HepG2 (cell line): ENCODE measurements around the gene PAFAH1B1. TPM values are rescaled to one million over a fixed set of nuclear protein-coding genes. Genes with fewer than 3 reads are reported as not detected.
A peak's percentile ranks its signal among the peaks of the same experiment; 100 is the strongest.

Experiments used
- ATAC-seq: fragments of 200-7000 bp; cut with Tn5 transposase; 3 replicates; pipeline ENCODE4 v1.9.1; 2020; ENCODE audit warnings: mild to moderate bottlenecking, moderate library complexity
- BruUV-seq: library from RNA; stranded (reverse); fragments of 400-500 nt; replicated peaks from 2 replicates; lab custom pipeline; 2021; lab: Mats Ljungman, UMichigan
- CTCF ChIA-PET: fragments of 300-600 bp; formaldehyde crosslinking; extraction: SDS; loops from one replicate; lab custom pipeline; 2021; ENCODE audit warnings: low total read pairs, inconsistent platforms, low intra/inter-chr PET ratio; lab: Yijun Ruan, JAX
- POLR2A ChIA-PET: fragments of 350-600 bp; sonication (Branson Sonifier 250); formaldehyde crosslinking; loops from one replicate; lab custom pipeline; 2020; ENCODE audit warnings: antibody characterized with exemption, inconsistent platforms; lab: Yijun Ruan, JAX
- DNase-seq: peaks from one replicate; pipeline ENCODE4 v3.0.0-alpha.2; 2015; ENCODE audit warnings: low spot score
- FAIRE-seq: peaks from 3 replicates; lab custom pipeline; 2011; peaks lifted over from hg19 to GRCh38; lab: Jason Lieb, UNC
- H2AFZ ChIP-seq: one replicate; pipeline ENCODE4 v1.6.1; 2011; ENCODE audit warnings: low read length, inconsistent platforms
- H3K27ac ChIP-seq: fragments of 300-600 bp; 3 replicates; pipeline ENCODE4 v1.8.0; 2011; ENCODE audit warnings: mixed run types, mild to moderate bottlenecking, mixed read lengths, low read length, inconsistent platforms; ENCODE audit not compliant: insufficient read depth; ENCODE audit errors: extremely low read length
- H3K27me3 ChIP-seq, 2 experiments: fragments of 200-600 bp in 1 of 2; 2 replicates in 1 of 2; 3 replicates in 1 of 2; pipeline versions ENCODE4 v1.6.0 to v1.8.0; 2011; ENCODE audit warnings: low read length in 2 of 2, mild to moderate bottlenecking in 2 of 2, moderate library complexity in 2 of 2, inconsistent platforms in 1 of 2; ENCODE audit not compliant: insufficient read depth in 2 of 2, control insufficient read depth in 1 of 2
- H3K36me3 ChIP-seq, 2 experiments: fragments of 200-600 bp in 1 of 2; replicated peaks in 1 of 2; 2 replicates in 1 of 2; 3 replicates in 1 of 2; pipeline versions ENCODE4 v1.5.1 to v1.8.0; 2011; ENCODE audit warnings: low read length in 2 of 2, inconsistent platforms in 1 of 2; ENCODE audit not compliant: insufficient read depth in 2 of 2, control insufficient read depth in 1 of 2
- H3K4me1 ChIP-seq: 2 replicates; pipeline ENCODE4 v1.5.1; 2012; ENCODE audit warnings: low read length, inconsistent platforms; ENCODE audit not compliant: insufficient read depth
- H3K4me2 ChIP-seq: 2 replicates; pipeline ENCODE4 v1.6.0; 2011; ENCODE audit warnings: low read depth, low read length, inconsistent platforms
- H3K4me3 ChIP-seq, 3 experiments: fragments of 200-600 bp in 1 of 3; sonication (generic), shearing (Covaris generic) in 1 of 3; replicated peaks in 1 of 3; 2 replicates each; pipeline ENCODE4 v1.5.1; 2011 to 2016; ENCODE audit warnings: low read length in 3 of 3, inconsistent platforms in 2 of 3, low read depth in 2 of 3, mild to moderate bottlenecking in 2 of 3, control low read depth in 1 of 3, mixed read lengths in 1 of 3; ENCODE audit not compliant: insufficient read depth in 1 of 3
- H3K79me2 ChIP-seq: one replicate; pipeline ENCODE4 v1.6.1; 2011; ENCODE audit warnings: low read length, inconsistent platforms; ENCODE audit not compliant: insufficient read depth
- H3K9ac ChIP-seq: 2 replicates; pipeline ENCODE4 v1.6.0; 2011; ENCODE audit warnings: mild to moderate bottlenecking, low read depth, low read length, inconsistent platforms; ENCODE audit not compliant: insufficient read depth
- H3K9me3 ChIP-seq: 2 replicates; pipeline ENCODE4 v1.5.1; 2012; ENCODE audit warnings: mild to moderate bottlenecking, low read length
- H4K20me1 ChIP-seq: 2 replicates; pipeline ENCODE4 v1.6.0; 2011; ENCODE audit warnings: inconsistent platforms, mild to moderate bottlenecking, low read length, moderate library complexity; ENCODE audit not compliant: insufficient read depth
- BCL3 ChIP-seq: sonication (generic); formaldehyde crosslinking; IDR thresholded peaks from 2 replicates; pipeline ENCODE4 v1.5.1; 2020; ENCODE audit warnings: mild to moderate bottlenecking, missing genetic modification reagents, moderate library complexity
- CC2D1A ChIP-seq: sonication (generic); formaldehyde crosslinking; IDR thresholded peaks from 2 replicates; pipeline ENCODE4 v1.8.1; 2023; ENCODE audit warnings: mild to moderate bottlenecking, missing genetic modification reagents
- POLR2G ChIP-seq: fragments of 200-400 bp; formaldehyde crosslinking; IDR thresholded peaks from 2 replicates; pipeline ENCODE4 v1.6.1; 2018; ENCODE audit warnings: mild to moderate bottlenecking, low read depth, low read length, moderate library complexity
- RARG ChIP-seq: sonication (generic); formaldehyde crosslinking; IDR thresholded peaks from 2 replicates; pipeline ENCODE4 v1.4.0; 2020; ENCODE audit warnings: low read depth, mild to moderate bottlenecking, missing genetic modification reagents
- ZNF296 ChIP-seq: sonication (generic); formaldehyde crosslinking; conservative IDR thresholded peaks from 2 replicates; pipeline ENCODE4 v1.5.0; 2020; ENCODE audit warnings: mild to moderate bottlenecking, missing genetic modification reagents
- WGBS: methylation state at CpG from one replicate; pipeline ENCODE4 v1.1.6; 2017; ENCODE audit warnings: low lambda C conversion rate; 5-methylcytosine and 5-hydroxymethylcytosine counted together
- in situ Hi-C: cut with HindIII; loops from 2 replicates; pipeline ENCODE4 v1.10.0; 2017; ENCODE audit warnings: low pct_unique_long_range_greater_than_20kb; ENCODE audit not compliant: extremely low pct_ligation_motif_present
- intact Hi-C: fragments of 100-400 bp; cut with micrococcal nuclease; formaldehyde crosslinking; loops from one replicate; pipeline ENCODE4 v1.10.0; 2022; ENCODE audit not compliant: unreplicated experiment
- polyA plus RNA-seq, 8 experiments: library from polyadenylated mRNA; depleted of rRNA in 3 of 8; stranded (reverse) in 7 of 8; unstranded in 1 of 8; fragments of >200 nt; fragmentation: Illumina TruSeq in 4 of 8; extraction: Trizol in 4 of 8; gene quantifications; 2 replicates each; pipeline versions ENCODE4 v1.2.1 to v1.2.3, GENCODE V29; 2011 to 2016; ENCODE audit warnings: low read depth in 4 of 8, missing spikeins in 1 of 8, mixed read lengths in 1 of 8; ENCODE audit not compliant: insufficient read depth in 1 of 8
- total RNA-seq, 5 experiments: library from RNA; depleted of rRNA; stranded (reverse); fragments of >200 nt; fragmentation: Illumina TruSeq; extraction: Trizol; gene quantifications; 2 replicates each; pipeline ENCODE4 v1.2.3, GENCODE V29; 2016; ENCODE audit warnings: low read depth in 1 of 5

The PAFAH1B1 gene
- total and polyA plus RNA-seq, 2 of the 13 experiments (the other 11 are each of a cell fraction or from before 2014, with no cell fraction given), result 46.0 to 64.9 TPM

GRCh38 chr17:2687074-2687418, 93.6 kb downstream of the PAFAH1B1 start:
- in situ Hi-C loops, result no loop called here
- no TSS peak for BruUV-seq
- ATAC-seq (no peak), DNase-seq (no peak)
- POLR2A ChIA-PET, result interaction anchor here (1.0 to 3.8 kb wide), 2 partner anchors 23 to 93 kb away, joined by 3 to 19 read pairs; partner anchors contain the start of gene PAFAH1B1
- CTCF ChIA-PET, result no interaction called here
- peaks cover 6% of the 10 kb centered on the region; the same call in 1 of the 2 replicates for H4K20me1 ChIP-seq
- no peak overlapping the region for H3K4me2 ChIP-seq
- no peaks in the 10 kb centered on the region for H3K79me2 ChIP-seq
- H3K27me3 ChIP-seq, result no peaks in the 10 kb centered on the region
- H2AFZ ChIP-seq, result no peak overlapping the region
- TF ChIP-seq RARG (CRISPR knock-in tag), result no peak
- TF ChIP-seq BCL3 (CRISPR knock-in tag), result no peak
- TF ChIP-seq ZNF296 (CRISPR knock-in tag), result no peak
- TF ChIP-seq POLR2G, result peak; percentile 27; the same call in 1 of the 2 replicates
- no peak for TF ChIP-seq CC2D1A (CRISPR knock-in tag)
- TF ChIP-seq, all 625 proteins: peak for 1
- Histone ChIP-seq H3K9ac (no peak overlapping the region), H3K4me1 (no peaks in the 10 kb centered on the region), H3K9me3 (no peaks in the 10 kb centered on the region), H3K36me3 (peaks cover 8 to 27% of the 10 kb centered on the region in 2 experiments; a peak in 3 of 5 replicates), H3K27ac (no peak overlapping the region), H3K4me3 (no peak overlapping the region)
- intact Hi-C loops, result no loop called here
- no peak for FAIRE-seq
- 88% methylated on average over 4 of the region's 6 CpGs for WGBS
